Peyer's patch (tissue), 4 donors: ENCODE results near the gene SEMA4D.

ENCODE experiments used
- CTCF ChIP-seq, 6 experiments: fragments of 450-650 bp in 4 of 6; fragments of 200-600 bp in 2 of 6; sonication (generic) in 1 of 6; IDR thresholded peaks; one replicate each; pipeline ENCODE4 v1.5.1; 2017 to 2019; ENCODE audit warnings: antibody characterized with exemption in 6 of 6, mild to moderate bottlenecking in 3 of 6, moderate library complexity in 1 of 6
- POLR2A ChIP-seq, 2 donors: fragments of 450-650 bp; IDR thresholded peaks; one replicate each; pipeline ENCODE4 v1.5.1; 2017; ENCODE audit warnings: antibody characterized with exemption in 2 of 2, mild to moderate bottlenecking in 2 of 2, moderate library complexity in 2 of 2

DNA sequence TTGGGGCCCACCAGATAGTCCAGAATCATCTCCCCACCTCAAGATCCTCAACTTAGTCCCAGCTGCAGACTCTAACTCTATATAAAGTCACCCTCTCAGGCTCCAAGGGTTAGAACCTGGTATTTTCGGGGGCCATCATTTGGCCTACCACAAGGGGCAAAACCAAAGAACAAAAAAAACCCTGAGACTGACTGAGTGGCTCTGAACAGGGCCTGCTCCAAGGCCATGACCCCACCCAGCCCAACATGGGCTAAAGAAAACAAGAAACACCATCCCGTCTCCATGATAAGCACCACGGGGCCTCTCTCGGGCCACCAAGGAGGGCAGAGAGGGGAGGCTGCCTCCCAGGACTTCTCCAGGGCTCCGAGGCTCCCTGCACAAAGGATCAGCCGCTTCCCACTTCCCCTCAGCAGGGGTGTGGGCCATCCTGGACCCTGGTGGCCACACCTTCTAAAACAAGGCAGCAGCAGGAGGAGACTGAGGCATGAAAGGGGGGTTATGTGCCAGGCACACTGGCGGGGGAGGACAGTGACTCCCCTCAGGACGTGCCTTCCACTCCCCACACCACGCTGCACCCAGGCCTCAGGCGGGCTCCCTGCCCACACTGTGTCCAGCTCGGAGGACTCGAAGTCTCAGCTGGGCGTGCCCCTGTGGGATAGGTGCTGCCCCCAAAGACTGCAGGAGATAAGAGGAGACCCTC is 51.5 kb downstream of the SEMA4D start:
- no peak for TF ChIP-seq CTCF (IDR thresholded peaks at IDR 0.05)
- TF ChIP-seq POLR2A (IDR thresholded peaks at IDR 0.05): no peak
